Activated T-cell treated with anti-CD3 and anti-CD28 coated beads for 24 hours (primary cell): ENCODE data around the gene DOCK4.

Experiments used
- DNase-seq: peaks from one replicate; pipeline ENCODE4 v3.0.0-alpha.2; 2020; ENCODE audit warnings: low read depth

DOCK4 gene

DNA sequence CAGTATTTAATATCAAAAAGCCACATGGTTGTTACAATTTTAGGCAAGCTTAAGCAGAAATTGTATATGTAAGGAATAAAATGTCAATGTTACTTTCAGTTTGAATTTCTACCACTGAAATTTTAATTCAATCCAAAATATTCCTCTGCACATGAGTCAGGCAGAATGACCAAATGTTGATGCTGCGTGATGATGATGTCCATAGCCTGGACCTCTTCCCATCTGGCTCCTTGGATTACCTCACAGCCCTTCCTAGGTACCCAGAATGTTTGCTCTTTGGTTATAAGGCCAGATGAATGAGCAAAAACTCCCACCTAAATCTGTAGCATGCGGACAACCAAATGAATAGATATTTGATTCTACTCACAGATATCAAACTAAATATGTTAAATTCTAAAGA lies 385.6 kb downstream of the DOCK4 start:
- DNase-seq: no peak

DNA sequence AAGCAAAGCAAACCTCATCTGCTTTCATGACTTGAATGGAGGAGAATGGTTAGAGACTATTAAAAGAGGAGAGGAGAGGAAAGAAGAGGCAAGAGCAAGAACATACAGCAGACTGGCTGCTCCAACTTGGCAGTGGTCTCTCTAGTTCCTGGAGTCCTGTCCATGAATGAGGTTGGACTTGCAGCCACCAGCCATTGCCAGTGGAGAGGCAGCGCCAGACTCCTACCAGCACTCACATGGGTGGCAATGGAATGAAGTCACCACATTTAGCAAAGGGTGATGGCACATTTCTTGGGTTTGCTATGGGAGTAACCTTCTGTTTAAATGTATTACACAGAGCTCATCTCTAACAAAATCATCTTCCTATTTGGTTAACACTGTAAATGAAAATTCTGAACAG lies 386.1 kb downstream of the DOCK4 start:
- no peak for DNase-seq

DNA sequence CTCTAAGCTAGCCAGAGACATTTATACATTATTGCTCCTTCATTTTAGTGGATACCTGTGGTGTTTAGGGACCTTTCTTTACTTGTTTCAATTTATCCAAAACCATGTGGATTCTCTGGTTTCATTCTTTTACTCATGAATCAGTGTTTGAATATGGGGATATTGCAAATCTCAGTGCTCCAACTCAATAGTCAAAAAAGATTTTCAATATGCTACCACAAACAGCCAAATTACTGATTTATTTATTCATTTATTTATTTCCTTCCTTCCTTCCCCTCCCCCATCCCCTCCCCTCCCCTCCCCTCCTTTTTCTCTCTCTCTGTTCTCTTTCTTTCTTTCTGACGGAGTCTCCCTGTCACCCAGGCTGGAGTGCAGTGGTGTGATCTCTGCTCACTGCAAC lies 390.8 kb downstream of the DOCK4 start:
- DNase-seq: no peak

DNA sequence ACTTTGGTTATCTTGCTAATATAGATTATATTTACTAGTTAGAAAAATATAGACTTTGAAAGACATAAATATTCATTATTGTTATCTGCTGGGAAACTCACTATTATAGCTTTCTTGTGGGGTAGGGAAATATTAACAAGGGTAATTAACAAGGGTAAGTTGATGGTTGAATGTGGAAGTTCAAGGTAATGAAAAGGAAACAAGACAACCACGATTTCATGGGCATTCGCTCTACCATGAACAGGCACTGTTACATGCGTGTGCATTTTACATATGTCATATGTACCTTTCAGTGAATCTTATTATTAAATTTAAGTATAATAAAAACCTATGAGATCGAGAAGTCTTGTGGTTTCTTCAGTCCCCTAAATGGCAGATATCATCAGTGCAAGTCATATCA lies 392.9 kb downstream of the DOCK4 start:
- DNase-seq: no peak

DNA sequence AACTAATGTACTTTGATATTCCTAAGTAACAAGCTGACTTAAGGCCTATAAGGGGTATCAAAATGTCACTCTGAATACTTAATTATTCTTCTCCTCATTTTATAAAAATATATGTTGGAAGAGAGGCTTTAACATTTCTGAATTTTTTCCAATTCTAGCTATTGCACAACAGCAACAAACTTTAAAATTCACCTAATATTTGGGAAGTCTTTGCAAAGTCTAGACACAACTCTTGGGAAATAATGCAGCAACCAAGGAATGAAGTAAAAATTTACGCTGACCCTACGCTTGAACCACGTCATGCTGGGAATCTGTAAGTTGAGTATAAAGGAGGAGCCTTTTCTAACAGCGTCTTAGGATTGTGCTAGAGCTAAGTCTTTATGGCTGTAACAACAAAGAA lies 400.0 kb downstream of the DOCK4 start:
- no peak for DNase-seq

- DNase-seq: no peak
Observed at GRCh38 chr7:111803015-111803758, 403.0 kb downstream of the DOCK4 start.

- no peak for DNase-seq
Observed at GRCh38 chr7:111802194-111802772, 403.9 kb downstream of the DOCK4 start.

DNA sequence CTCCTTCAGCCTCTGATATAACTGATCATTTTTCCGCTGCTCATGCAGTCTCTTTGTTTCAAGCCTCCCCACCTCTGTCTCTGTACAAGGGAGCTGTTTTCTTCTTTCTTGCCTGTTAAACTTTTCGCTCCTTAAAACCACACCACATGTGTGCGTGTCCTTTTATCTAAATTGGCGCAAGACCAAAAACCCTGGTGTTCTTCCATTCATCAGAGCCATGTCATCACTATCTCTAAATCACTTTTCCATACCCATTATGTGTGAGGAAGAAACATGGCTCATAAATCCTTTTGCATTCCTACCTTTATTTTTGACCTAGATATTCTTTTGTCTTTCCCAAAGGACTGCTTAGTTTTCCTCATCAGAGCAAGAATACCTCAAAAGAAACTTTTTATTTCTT lies 404.9 kb downstream of the DOCK4 start:
- no peak for DNase-seq

GRCh38 chr7:111796671-111797070 lies 409.5 kb downstream of the DOCK4 start:
- no peak for DNase-seq

DNA sequence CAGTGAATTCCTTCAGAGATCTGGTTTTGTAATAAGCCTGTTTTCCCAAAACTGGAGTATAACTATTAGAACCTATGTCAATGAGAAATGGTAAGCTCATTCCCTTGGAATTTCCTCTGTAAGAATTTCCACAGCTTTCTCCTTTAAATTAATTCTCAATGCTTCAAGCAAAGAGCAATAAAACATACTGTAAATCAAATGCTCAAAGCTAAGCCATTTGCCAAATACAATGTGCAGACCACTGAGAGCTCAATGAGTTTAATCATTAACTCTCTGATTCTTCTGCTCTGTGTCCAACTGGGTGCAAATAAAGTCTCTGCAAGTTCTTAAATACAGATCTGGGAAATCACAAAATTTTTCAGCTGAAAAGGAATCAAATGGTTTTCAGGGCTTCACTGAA lies 416.3 kb downstream of the DOCK4 start:
- DNase-seq: no peak

- no peak for DNase-seq
Observed at GRCh38 chr7:111789048-111789320, 417.2 kb downstream of the DOCK4 start.

- DNase-seq: no peak
Observed at GRCh38 chr7:111788286-111789047, 417.7 kb downstream of the DOCK4 start.

DNA sequence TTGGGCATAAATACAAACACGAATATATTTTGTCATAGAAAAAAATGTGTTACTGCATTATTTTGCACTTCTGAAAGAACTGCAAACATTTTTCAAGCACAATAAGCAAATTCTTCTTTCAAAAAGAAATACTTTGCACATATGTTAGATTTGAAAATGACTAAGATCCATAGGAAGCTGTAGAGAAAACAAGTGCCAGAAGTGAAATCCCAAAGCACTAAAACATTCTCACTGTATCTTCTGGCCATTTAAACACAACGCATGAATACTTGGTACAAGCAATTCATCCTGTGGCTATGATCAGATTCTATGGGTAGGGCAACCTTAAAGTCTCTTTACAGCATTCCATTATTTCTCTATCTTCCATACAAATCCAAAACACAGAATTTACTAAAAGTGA lies 418.5 kb downstream of the DOCK4 start:
- no peak for DNase-seq

DNA sequence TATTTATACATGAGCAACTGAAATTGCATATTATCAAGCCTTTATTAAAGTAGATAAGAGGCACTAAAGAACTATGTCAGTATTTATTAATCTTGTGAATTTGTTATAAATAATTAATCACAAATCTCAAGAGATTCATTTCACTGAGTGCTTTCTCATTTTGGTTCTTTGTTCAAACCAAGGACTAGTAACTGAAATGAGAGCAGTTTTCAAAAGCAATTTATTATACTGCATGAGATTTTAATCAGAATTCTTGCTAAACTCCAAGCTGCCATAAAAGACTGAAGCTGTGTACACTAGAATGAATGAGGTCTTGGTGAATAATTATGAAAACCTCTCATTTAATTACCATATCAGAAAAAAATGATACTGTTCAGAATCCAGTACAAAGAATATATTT lies 419.1 kb downstream of the DOCK4 start:
- DNase-seq: no peak

GRCh38 chr7:111785076-111785475 lies 421.1 kb downstream of the DOCK4 start:
- DNase-seq: no peak

DNA sequence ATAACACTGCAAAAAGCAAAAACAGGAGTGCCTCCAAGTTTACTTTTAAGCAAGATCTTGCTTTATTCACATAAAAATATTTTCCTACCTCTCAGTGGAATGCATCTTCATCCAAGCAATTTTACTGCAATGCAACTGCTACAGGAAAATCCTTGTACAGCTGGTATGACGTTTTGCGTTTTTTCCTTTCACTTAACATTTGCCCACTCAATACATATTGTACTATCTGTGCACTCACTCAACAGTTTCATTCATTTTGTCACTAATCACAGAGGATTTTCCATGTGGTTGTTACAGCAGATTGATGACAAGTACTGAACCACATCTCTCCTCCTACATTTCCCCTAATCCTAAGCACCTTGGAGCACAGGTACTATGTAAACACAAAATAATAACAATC lies 421.9 kb downstream of the DOCK4 start:
- no peak for DNase-seq

DNA sequence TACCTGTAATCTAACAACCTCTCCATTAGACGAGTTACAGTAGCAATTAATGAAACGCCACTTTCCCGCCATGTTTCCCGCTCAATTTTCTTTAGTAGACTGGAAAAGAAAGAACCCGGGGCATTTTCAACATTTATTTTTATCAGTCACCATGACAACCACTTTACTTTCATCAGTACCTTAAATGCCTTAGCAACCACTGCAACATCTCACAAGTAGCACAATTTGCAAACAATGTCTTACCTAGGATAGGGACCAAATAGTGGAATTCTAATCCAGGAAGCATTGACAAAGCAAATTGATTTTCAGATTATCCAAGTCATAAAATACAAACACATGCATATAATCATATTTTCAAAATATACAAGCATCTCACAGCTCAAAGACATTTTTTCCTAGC lies 422.3 kb downstream of the DOCK4 start:
- no peak for DNase-seq

GRCh38 chr7:111780527-111780926 lies 425.7 kb downstream of the DOCK4 start:
- no peak for DNase-seq

- no peak for DNase-seq
Observed at GRCh38 chr7:111775206-111775605, 431.0 kb downstream of the DOCK4 start.

DNA sequence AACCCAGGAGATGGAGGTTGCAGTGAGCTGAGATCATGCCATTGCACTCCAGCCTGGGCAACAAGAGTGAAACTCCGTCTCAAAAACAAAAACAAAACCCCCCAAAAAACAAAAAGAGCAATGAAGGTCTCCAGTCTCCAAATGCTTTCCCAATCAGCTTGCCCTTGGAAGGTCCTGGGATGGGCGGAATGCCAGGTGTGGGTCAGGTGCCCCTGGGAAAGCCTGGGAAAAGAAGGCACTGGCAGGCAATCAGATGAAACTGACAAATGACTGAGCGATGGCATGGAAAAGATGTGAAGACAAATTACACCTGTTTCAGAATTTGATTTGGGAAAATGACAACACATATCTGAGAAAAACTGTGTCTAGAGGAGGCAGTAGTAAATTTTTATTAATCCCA lies 433.5 kb downstream of the DOCK4 start:
- DNase-seq: no peak

DNA sequence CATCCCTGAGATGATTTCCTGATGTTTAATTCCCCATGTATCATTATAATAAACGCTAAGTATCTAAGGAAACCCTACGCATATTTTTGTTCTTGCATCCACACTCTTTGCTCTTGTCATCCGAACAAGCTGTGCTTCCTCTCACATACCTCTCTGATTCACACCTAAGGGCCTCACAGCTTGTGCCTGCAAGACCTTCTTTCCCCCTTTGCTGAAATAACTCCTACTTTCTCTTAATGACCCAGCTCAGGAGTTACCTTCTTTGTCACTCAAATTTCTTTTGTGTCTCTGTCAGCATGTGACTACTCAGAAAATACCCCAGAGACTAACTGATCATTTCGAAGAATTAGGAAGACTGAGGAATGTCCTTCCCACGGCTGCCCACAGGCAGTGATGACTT lies 434.6 kb downstream of the DOCK4 start:
- no peak for DNase-seq

DNA sequence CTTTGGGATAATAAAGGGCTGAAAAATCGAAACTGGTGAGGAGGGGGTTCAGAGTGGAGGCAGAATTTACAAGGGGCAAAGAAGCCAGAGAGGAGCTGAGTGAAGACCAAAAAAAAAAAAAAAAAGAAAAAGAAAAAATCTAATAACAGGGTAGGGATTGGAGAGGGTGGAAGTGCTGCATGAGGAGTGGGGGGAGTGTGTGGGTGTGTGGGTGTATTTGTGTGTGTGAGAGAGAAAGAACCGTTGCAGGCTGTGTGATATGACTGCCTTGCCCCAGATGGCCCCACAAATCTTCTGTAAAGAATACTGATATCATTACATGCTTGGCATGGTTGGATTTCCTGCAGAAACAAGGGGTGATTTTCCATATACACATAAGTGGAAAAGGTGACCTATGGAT lies 436.1 kb downstream of the DOCK4 start:
- no peak for DNase-seq

- DNase-seq: no peak
Observed at GRCh38 chr7:111765751-111766643, 440.2 kb downstream of the DOCK4 start.
